K562 (cell line): ENCODE measurements around the gene PRRT2. TPM values are rescaled to one million over a fixed set of nuclear protein-coding genes. Genes with fewer than 3 reads are reported as not detected.
A peak's percentile ranks its signal among the peaks of the same experiment; 100 is the strongest.

Source experiments
- CREB1 ChIP-seq, 2 experiments: sonication (generic) in 1 of 2; formaldehyde crosslinking in 1 of 2; IDR thresholded peaks; 2 replicates each; pipeline versions ENCODE4 v1.6.1 to v1.8.0; 2012 to 2022; ENCODE audit warnings: inconsistent platforms in 1 of 2, mild to moderate bottlenecking in 1 of 2, missing genetic modification reagents in 1 of 2, moderate library complexity in 1 of 2
- EGR1 ChIP-seq: fragments of 450-650 bp; conservative IDR thresholded peaks from 2 replicates; pipeline ENCODE4 v1.6.1; 2017; ENCODE audit warnings: mild to moderate bottlenecking
- MGA ChIP-seq: fragments of 450-650 bp; IDR thresholded peaks from 2 replicates; pipeline ENCODE4 v1.6.1; 2016; ENCODE audit warnings: mild to moderate bottlenecking, moderate library complexity
- MNT ChIP-seq, 2 experiments: fragments of 450-650 bp; conservative IDR thresholded peaks; 2 replicates each; pipeline ENCODE4 v1.6.1; 2017; ENCODE audit warnings: mild to moderate bottlenecking in 2 of 2, moderate library complexity in 2 of 2
- MYNN ChIP-seq, 2 experiments: sonication (generic); formaldehyde crosslinking in 1 of 2; IDR thresholded peaks; 2 replicates each; pipeline versions ENCODE4 v1.5.0 to v1.6.1; 2016 to 2020; ENCODE audit warnings: antibody characterized with exemption in 1 of 2, missing genetic modification reagents in 1 of 2
- RBM17 ChIP-seq: fragments of 200-400 bp; formaldehyde crosslinking; IDR thresholded peaks from 2 replicates; pipeline ENCODE4 v1.6.1; 2017; ENCODE audit warnings: low read depth, mild to moderate bottlenecking, low read length, borderline replicate concordance
- SAP30 ChIP-seq: fragments of 200-600 bp; sonication (generic); IDR thresholded peaks from 2 replicates; pipeline ENCODE4 v1.6.1; 2012; ENCODE audit warnings: borderline replicate concordance, low read depth, mild to moderate bottlenecking, moderate library complexity, low read length, control low read depth, inconsistent platforms; ENCODE audit not compliant: insufficient read depth, poor library complexity, severe bottlenecking
- SMARCA5 ChIP-seq: fragments of 450-650 bp; IDR thresholded peaks from 2 replicates; pipeline ENCODE4 v1.6.1; 2016
- ZNF174 ChIP-seq: fragments of 250-450 bp; sonication (Bioruptor Pico); IDR thresholded peaks from 2 replicates; pipeline ENCODE4 v1.4.0; 2020; ENCODE audit warnings: mild to moderate bottlenecking
- ZNF740 ChIP-seq, 3 experiments: fragments of 200-800 bp in 1 of 3; sonication (Bioruptor generic) in 1 of 3; sonication (generic) in 1 of 3; formaldehyde crosslinking in 1 of 3; IDR thresholded peaks; 2 replicates each; pipeline versions ENCODE4 v1.6.1 to v1.8.0; 2016 to 2022; ENCODE audit warnings: mild to moderate bottlenecking in 2 of 3, missing compliant biosample characterization in 2 of 3, missing genetic modification characterization in 2 of 3, missing genetic modification reagents in 1 of 3
- polyA plus RNA-seq, 8 experiments: library from polyadenylated mRNA; depleted of rRNA in 4 of 8; stranded (reverse) in 5 of 8; unstranded in 3 of 8; fragments of >200 nt; fragmentation: Nextera tagmentation in 2 of 8; fragmentation: Illumina TruSeq in 1 of 8; extraction: Ambion mirVana in 2 of 8; extraction: Trizol in 1 of 8; gene quantifications; 2 replicates each; pipeline versions ENCODE4 v1.2.1 to v1.2.3, GENCODE V29; 2011 to 2014; ENCODE audit warnings: inconsistent platforms in 1 of 8, missing spikeins in 1 of 8
- total RNA-seq, 7 experiments: library from RNA; depleted of rRNA in 6 of 7; stranded (reverse); fragments of >200 nt in 6 of 7; fragmentation: Illumina TruSeq in 2 of 7; extraction: Trizol in 2 of 7; gene quantifications; 2 replicates each; pipeline versions ENCODE4 v1.2.1 to v1.2.3, GENCODE V29; 2011 to 2021; ENCODE audit warnings: low replicate concordance in 1 of 7

The PRRT2 gene
- total and polyA plus RNA-seq, 9 of the 15 experiments (the other 6 are each of a cell fraction or from before 2014, with no cell fraction given), result 0.11 to 1.0 (median 0.42) TPM; not detected in 2

- TF ChIP-seq MGA (0 out of 2 replicates have a peak, but pooled peaks have one; percentile 41), CREB1 (IDR thresholded peaks at IDR 0.05) (no peak), CREB1 (CRISPR knock-in tag; IDR thresholded peaks at IDR 0.05) (no peak), MYNN (IDR thresholded peaks at IDR 0.05) (no peak), MYNN (CRISPR knock-in tag; IDR thresholded peaks at IDR 0.05) (no peak), MNT (conservative IDR thresholded peaks at IDR 0.05) (peak in 1 of 2 experiments; percentile 27; a peak in 1 of 4 replicates), ZNF740 (CRISPR knock-in tag; IDR thresholded peaks at IDR 0.05) (peak; percentile 16; the same call in 1 of the 2 replicates), ZNF740 (tag; IDR thresholded peaks at IDR 0.05) (no peak), EGR1 (peak; percentile 49; the same call in 1 of the 2 replicates), RBM17 (no peak), ZNF174 (CRISPR knock-in tag) (no peak), SMARCA5 (no peak), SAP30 (no peak)
These were observed at the start of gene PRRT2 (continued) for GRCh38 chr16:29811896-29812665.
